ENCODE results near the gene SRSF10.
A peak's percentile ranks its signal among the peaks of the same experiment; 100 is the strongest.
"Not testable (repeated sequence)": the region's sequence is repeated elsewhere in the genome, so short reads cannot be mapped to it uniquely, and the experiment has no call there.

Gene SRSF10

GRCh38 chr1:23959461-23960290 is 20.5 kb downstream of the SRSF10 start, which contains the start of gene PNRC2:
PNRC2 (plus strand) TSS chr1:23959828; CDS start chr1:23961458, 1,630 bp downstream.
- Histone ChIP-seq H3K9me3 (no peaks in the 10 kb centered on the region), H3K36me3 (replicated peaks) (peaks cover 34% of the 10 kb centered on the region), H3K4me1 (peaks cover 18% of the 10 kb centered on the region), H3K4me3 (peak within 1 kb of the TSS; percentile 97), H3K27me3 (ENCODE audit: low read depth) (no peaks in the 10 kb centered on the region)
- DNase-seq (ENCODE audit: low spot score in 2 of 2): peak; percentile 96 to 98
- in situ Hi-C loops (cut with MboI; ENCODE audit: low sequenced_read_pairs): no loop called here

DNA sequence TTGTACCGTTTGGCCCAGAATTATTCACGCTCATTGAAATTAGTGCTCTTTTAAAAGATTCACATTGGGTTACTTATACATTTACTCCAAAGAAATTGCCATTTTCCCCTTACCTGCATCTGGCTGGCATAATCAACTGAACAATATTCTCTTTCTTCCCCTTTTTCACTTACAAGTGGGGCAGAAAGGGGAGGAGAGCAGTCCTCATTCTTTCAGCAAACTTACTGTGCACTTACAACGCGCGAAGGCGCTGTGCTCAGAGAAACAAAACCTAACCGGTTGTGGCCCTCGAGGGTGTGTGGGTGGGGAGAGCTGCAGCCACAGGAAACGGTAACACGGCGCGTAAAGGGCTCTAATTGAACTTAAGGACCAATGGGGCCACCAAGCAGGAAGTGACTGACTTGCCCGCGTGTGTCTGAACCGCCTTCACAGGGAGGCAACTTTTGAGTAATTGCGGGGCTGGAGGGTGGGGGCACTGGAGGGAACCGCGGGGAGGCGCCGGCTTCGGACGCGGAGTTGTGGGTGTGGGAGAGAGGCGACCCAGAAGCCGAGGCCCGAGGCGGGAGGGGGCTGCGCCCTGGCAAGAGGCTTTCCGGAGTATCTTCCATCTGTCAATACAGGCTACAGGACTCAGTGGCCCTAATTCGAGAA is 21.2 kb downstream of the SRSF10 start:
- in situ Hi-C loops (cut with MboI; ENCODE audit: low sequenced_read_pairs): no loop called here
- DNase-seq (ENCODE audit: low spot score in 2 of 2): peak; percentile 93 to 94
- Histone ChIP-seq H3K9me3 (no peaks in the 10 kb centered on the region), H3K4me1 (peaks cover 15% of the 10 kb centered on the region), H3K36me3 (replicated peaks) (peaks cover 27% of the 10 kb centered on the region), H3K4me3 (peak overlapping the region; percentile 97), H3K27me3 (ENCODE audit: low read depth) (no peaks in the 10 kb centered on the region)

DNA sequence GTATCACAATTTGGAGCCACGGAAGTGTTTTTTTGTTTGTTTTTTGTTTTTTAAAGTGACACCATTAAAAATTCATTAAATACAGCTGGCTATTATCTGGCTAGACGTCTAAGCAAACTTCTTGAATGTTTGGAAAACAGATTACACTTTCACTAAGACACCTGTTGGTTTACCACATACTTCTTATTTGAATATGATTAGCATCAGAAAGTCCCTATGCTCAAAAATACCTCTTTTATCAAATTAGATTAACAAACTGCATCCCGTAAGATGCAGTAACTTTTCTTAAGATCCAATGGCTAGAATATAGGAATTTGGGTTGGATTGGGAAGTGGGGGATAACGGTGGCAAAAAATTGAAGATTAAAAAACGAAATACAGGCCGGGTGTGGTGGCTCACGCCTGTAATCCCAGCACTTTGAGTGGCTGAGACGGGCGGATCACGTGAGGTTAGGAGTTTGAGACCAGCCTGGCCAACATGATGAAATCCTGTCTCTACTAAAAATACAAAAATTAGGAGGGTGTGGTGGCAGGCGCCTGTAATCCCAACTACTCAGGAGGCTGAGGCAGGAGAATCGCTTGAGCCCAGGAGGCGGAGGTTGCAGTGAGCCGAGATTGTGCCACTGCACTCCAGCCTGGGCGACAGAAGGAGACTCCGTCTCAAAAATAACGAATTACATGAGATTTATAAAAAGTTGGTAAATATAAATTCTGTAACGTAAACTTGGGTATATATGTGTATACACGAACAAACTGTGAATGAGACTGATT is 21.9 kb downstream of the SRSF10 start:
- DNase-seq (ENCODE audit: low spot score in 2 of 2); in situ Hi-C loops (cut with MboI; ENCODE audit: low sequenced_read_pairs); H3K27me3 ChIP-seq (ENCODE audit: low read depth); H3K9me3 ChIP-seq: not testable (repeated sequence)
- Histone ChIP-seq H3K36me3 (replicated peaks) (peaks cover 20% of the 10 kb centered on the region), H3K4me1 (peaks cover 15% of the 10 kb centered on the region), H3K4me3 (peak overlapping the region; percentile 97)

DNA sequence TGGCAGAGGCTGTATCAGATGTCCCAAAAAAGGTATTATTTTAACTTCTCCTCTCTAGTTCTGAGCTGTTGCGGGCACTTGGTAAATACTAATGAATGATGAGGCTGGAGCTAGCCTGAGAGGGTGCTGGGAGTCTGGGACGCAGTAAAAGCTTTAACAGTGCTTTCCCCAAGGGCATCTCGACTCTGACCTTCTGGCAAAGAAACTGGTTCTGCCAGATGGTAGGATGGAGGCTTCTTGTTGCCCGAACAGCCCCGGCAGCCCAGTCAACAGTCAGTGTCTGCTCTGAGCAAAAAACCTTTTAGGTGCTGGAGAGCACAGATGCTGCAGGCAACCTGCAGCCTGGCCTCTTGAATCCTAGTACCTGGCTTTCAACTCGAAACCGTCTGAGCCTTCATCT is 23.0 kb downstream of the SRSF10 start:
- in situ Hi-C loops (cut with MboI; ENCODE audit: low sequenced_read_pairs): no loop called here
- peaks cover 17% of the 10 kb centered on the region for H3K36me3 ChIP-seq (replicated peaks)
- no peaks in the 10 kb centered on the region for H3K27me3 ChIP-seq (ENCODE audit: low read depth)
- H3K4me3 ChIP-seq: no peak overlapping the region
- no peak for DNase-seq (ENCODE audit: low spot score in 2 of 2)
- H3K9me3 ChIP-seq: no peaks in the 10 kb centered on the region
- peaks cover 17% of the 10 kb centered on the region for H3K4me1 ChIP-seq

GRCh38 chr1:23953020-23953419 is 27.1 kb downstream of the SRSF10 start:
- Histone ChIP-seq H3K36me3 (replicated peaks) (no peaks in the 10 kb centered on the region), H3K27me3 (ENCODE audit: low read depth) (no peaks in the 10 kb centered on the region), H3K9me3 (no peaks in the 10 kb centered on the region), H3K4me1 (peaks cover 14% of the 10 kb centered on the region), H3K4me3 (no peak overlapping the region)
- in situ Hi-C loops (cut with MboI; ENCODE audit: low sequenced_read_pairs): no loop called here
- DNase-seq (ENCODE audit: low spot score in 2 of 2): no peak

DNA sequence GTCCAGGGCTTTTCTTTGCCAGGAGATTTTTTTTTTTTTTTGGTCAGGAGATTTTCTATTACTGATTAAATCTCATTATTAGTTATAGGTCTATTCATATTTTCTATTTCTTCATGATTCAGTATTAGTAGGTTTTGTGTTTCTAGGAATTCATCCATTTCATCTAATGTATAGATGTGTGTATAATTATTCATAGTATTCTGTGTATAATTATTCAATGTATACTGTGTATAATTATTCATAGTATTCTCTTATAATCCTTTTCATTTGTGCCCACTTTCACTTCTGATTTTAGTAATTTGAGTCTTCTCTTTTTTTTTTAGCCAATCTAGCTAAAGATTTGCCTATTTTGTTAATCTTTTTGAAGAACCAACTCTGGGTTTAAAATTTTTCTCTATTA is 32.8 kb downstream of the SRSF10 start:
- Histone ChIP-seq H3K9me3 (peaks cover 7% of the 10 kb centered on the region), H3K4me3 (no peak overlapping the region), H3K36me3 (replicated peaks) (no peaks in the 10 kb centered on the region), H3K4me1 (peaks cover 10% of the 10 kb centered on the region), H3K27me3 (ENCODE audit: low read depth) (no peaks in the 10 kb centered on the region)
- no peak for DNase-seq (ENCODE audit: low spot score in 2 of 2)
- in situ Hi-C loops (cut with MboI; ENCODE audit: low sequenced_read_pairs): no loop called here

GRCh38 chr1:23936481-23937176 is 43.5 kb downstream of the SRSF10 start:
- DNase-seq (ENCODE audit: low spot score in 2 of 2): peak in 1 of 2 experiments; percentile 50
- Histone ChIP-seq H3K27me3 (ENCODE audit: low read depth) (no peaks in the 10 kb centered on the region), H3K4me3 (no peak overlapping the region), H3K4me1 (no peaks in the 10 kb centered on the region; the same call in none of the 2 replicates), H3K36me3 (replicated peaks) (no peaks in the 10 kb centered on the region), H3K9me3 (no peaks in the 10 kb centered on the region)
- in situ Hi-C loops (cut with MboI; ENCODE audit: low sequenced_read_pairs): no loop called here

- DNase-seq (ENCODE audit: low spot score in 2 of 2): no peak
- in situ Hi-C loops (cut with MboI; ENCODE audit: low sequenced_read_pairs): no loop called here
- H3K4me3 ChIP-seq: no peak overlapping the region
- H3K4me1 ChIP-seq: no peaks in the 10 kb centered on the region; the same call in none of the 2 replicates
- no peaks in the 10 kb centered on the region for H3K27me3 ChIP-seq (ENCODE audit: low read depth)
- H3K9me3 ChIP-seq: no peaks in the 10 kb centered on the region
- H3K36me3 ChIP-seq (replicated peaks): no peaks in the 10 kb centered on the region
These were observed 48.6 kb downstream of the SRSF10 start for GRCh38 chr1:23931491-23931880.

GRCh38 chr1:23930861-23931490 is 49.2 kb downstream of the SRSF10 start:
- H3K27me3 ChIP-seq (ENCODE audit: low read depth): no peaks in the 10 kb centered on the region
- DNase-seq (ENCODE audit: low spot score in 2 of 2): no peak
- H3K36me3 ChIP-seq (replicated peaks): no peaks in the 10 kb centered on the region
- no peak overlapping the region for H3K4me3 ChIP-seq
- in situ Hi-C loops (cut with MboI; ENCODE audit: low sequenced_read_pairs): no loop called here
- no peaks in the 10 kb centered on the region; the same call in 1 of the 2 replicates for H3K4me1 ChIP-seq
- H3K9me3 ChIP-seq: no peaks in the 10 kb centered on the region

- Histone ChIP-seq H3K4me3 (no peak overlapping the region), H3K36me3 (replicated peaks) (no peaks in the 10 kb centered on the region), H3K9me3 (no peaks in the 10 kb centered on the region), H3K4me1 (no peaks in the 10 kb centered on the region; the same call in 1 of the 2 replicates), H3K27me3 (ENCODE audit: low read depth) (no peaks in the 10 kb centered on the region)
- in situ Hi-C loops (cut with MboI; ENCODE audit: low sequenced_read_pairs): no loop called here
- no peak for DNase-seq (ENCODE audit: low spot score in 2 of 2)
These were observed 49.9 kb downstream of the SRSF10 start for GRCh38 chr1:23930270-23930669.

DNA sequence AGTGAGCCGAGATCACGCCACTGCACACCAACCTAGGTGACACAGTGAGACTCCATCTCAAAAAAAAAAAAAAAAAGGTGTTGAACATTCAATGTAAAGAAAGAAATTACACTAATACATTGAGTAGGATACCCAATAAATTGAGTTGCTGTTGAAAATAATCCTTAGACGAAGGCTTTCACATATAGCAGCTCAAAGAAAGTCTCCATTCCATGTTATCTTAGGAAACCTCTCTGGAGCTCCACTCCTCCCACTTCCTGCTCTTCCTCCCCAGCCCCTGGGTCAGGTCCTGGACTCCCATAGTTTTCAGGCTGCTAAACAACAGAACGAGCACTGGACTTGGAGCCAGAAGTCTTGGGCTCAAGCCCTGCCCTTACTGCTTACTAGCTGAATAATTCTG is 51.3 kb downstream of the SRSF10 start:
- in situ Hi-C loops (cut with MboI; ENCODE audit: low sequenced_read_pairs): no loop called here
- Histone ChIP-seq H3K4me1 (no peaks in the 10 kb centered on the region; the same call in 1 of the 2 replicates), H3K9me3 (no peaks in the 10 kb centered on the region), H3K4me3 (no peak overlapping the region), H3K27me3 (ENCODE audit: low read depth) (no peaks in the 10 kb centered on the region), H3K36me3 (replicated peaks) (no peaks in the 10 kb centered on the region; the same call in 1 of the 2 replicates)
- no peak for DNase-seq (ENCODE audit: low spot score in 2 of 2)

GRCh38 chr1:23927097-23927496 is 53.0 kb downstream of the SRSF10 start:
- no peaks in the 10 kb centered on the region for H3K27me3 ChIP-seq (ENCODE audit: low read depth)
- no peak for DNase-seq (ENCODE audit: low spot score in 2 of 2)
- in situ Hi-C loops (cut with MboI; ENCODE audit: low sequenced_read_pairs): no loop called here
- no peaks in the 10 kb centered on the region for H3K9me3 ChIP-seq
- no peaks in the 10 kb centered on the region; the same call in 1 of the 2 replicates for H3K4me1 ChIP-seq
- no peak overlapping the region for H3K4me3 ChIP-seq
- H3K36me3 ChIP-seq (replicated peaks): no peaks in the 10 kb centered on the region; the same call in 1 of the 2 replicates

DNA sequence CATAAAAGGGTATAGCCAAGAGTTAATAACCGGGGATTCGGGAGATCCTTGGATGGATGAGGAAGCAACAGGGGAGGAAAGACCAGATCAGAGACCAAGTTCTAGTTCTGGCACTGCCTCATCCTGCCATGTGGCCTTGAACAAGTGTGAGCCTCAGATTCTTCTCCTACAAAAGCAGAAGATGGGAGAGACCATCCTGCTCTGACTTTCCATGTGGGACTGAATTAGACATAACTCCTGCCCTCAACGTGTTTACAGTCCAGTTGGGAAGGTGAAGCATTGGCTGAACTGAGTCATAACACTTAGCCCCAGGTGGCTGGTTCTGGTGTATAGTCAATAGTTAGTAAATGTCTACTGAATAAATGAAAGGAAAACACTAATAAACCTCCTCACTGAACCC is 54.8 kb downstream of the SRSF10 start:
- Histone ChIP-seq H3K36me3 (replicated peaks) (no peaks in the 10 kb centered on the region; the same call in 1 of the 2 replicates), H3K4me1 (no peaks in the 10 kb centered on the region), H3K4me3 (no peak overlapping the region), H3K27me3 (ENCODE audit: low read depth) (no peaks in the 10 kb centered on the region), H3K9me3 (no peaks in the 10 kb centered on the region)
- no peak for DNase-seq (ENCODE audit: low spot score in 2 of 2)
- in situ Hi-C loops (cut with MboI; ENCODE audit: low sequenced_read_pairs): no loop called here

Data from HAP-1 (cell line).